Measurements from ENCODE around the gene AP2M1. TPM values are rescaled to one million over a fixed set of nuclear protein-coding genes. Genes with fewer than 3 reads are reported as not detected.

The AP2M1 gene
- total RNA-seq, 1 experiment from 2014 or later = 353 TPM

- DNase-seq (ENCODE audit: low read depth, low spot score) = no peak
- no peak for ATAC-seq
- H3K27ac ChIP-seq (ENCODE audit: low read depth, low read length) = peak overlapping the region; percentile 12; the same call in 1 of the 2 replicates
- H3K9me3 ChIP-seq (ENCODE audit: control insufficient read depth in 1 of 2, insufficient read depth in 1 of 2, low read depth in 1 of 2, low read length in 2 of 2) = no peaks in the 10 kb centered on the region
- H3K27me3 ChIP-seq (ENCODE audit: insufficient read depth, low read length) = no peaks in the 10 kb centered on the region
- no peaks in the 10 kb centered on the region for H3K9me2 ChIP-seq (ENCODE audit: insufficient read depth)
- H3K4me3 ChIP-seq (replicated peaks in 1 of 2; ENCODE audit: low read depth in 1 of 2, low read length in 2 of 2) = peak overlapping the region; percentile 73 to 77
- ChIA-PET POLR2A (interaction anchor here (1.2 kb wide), 1 partner anchor 59 kb away, joined by 3 read pairs; no protein-coding TSS in a partner anchor), CTCF (interaction anchor here (0.8 kb wide), 1 partner anchor 56 kb away, joined by 3 read pairs; no protein-coding TSS in a partner anchor), RAD21 (ENCODE audit: low non-redundant PET in 1 of 2, low total read pairs in 2 of 2, uncharacterized antibody in 2 of 2, unreplicated experiment in 2 of 2) (no interaction called here)
- H3K36me3 ChIP-seq (ENCODE audit: control insufficient read depth in 1 of 2, insufficient read depth in 2 of 2, low read length in 2 of 2) = no peaks in the 10 kb centered on the region
- intact Hi-C loops (cut with micrococcal nuclease) = no loop called here
- H4K20me1 ChIP-seq (ENCODE audit: insufficient read depth) = no peaks in the 10 kb centered on the region
- BruUV-seq (replicated peaks) = no TSS peak
- TF ChIP-seq JUND (IDR thresholded peaks at IDR 0.05) = no peak
- TF ChIP-seq EGR1 (IDR thresholded peaks at IDR 0.05; ENCODE audit: low read depth) = peak; percentile 51
- H2AFZ ChIP-seq (ENCODE audit: low read depth, low read length, poor library complexity, severe bottlenecking) = no peak overlapping the region
- peaks cover 12 to 34% of the 10 kb centered on the region in 2 experiments for H3K4me1 ChIP-seq (ENCODE audit: control insufficient read depth in 1 of 2, insufficient read depth in 2 of 2, low read length in 2 of 2)
- H3K9ac ChIP-seq (ENCODE audit: low read length) = peak overlapping the region; percentile 61
- H3K79me2 ChIP-seq (ENCODE audit: insufficient read depth, low read length) = no peaks in the 10 kb centered on the region
- H3K4me2 ChIP-seq (ENCODE audit: low read length) = peak overlapping the region; percentile 97
These were observed 55.5 kb downstream of the AP2M1 start for GRCh38 chr3:184230081-184230602.

DNA sequence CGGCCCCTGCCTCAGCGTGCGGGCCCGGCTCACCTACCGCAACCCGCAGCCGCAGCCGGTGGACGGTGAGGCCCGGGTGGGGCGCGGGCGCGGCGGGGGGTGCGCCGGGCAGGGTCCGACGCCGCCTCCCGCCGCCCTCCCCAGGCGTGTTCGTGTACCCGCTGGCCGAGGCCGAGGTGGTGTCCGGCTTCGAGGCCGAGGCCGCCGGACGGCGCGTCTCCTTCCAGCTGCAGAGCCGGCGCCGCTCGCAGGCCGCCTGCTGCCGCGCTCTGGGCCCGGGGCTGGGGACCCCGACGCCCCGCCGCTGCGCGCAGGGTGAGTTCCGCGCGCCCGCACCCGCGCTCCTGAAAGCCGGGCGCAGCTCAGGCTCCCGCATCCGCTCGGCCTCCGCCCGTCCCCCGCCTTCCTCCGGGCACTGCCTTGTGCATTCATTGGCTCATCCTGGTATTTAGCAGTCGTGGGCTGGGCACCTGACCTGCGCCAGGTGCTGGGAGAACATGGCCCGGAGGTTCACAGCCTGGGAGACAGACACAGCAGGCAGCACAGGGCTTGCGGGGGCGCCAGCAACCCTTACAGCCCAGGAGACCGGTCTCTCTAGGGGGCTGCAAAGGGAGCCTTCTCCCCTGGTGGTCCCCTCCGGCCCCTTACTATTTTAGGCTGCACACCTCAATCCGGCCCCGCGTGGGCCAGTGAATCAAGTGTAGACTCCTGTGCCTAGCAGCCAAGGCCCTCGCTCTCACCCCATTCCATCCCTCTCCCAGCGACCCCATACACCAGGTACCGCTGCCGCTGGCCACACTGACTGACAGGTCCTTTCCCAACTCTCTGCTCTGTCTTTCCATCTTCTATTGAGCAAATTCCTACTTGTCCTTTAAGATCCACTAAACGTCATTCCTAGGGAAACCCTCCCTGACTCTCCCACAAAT lies 56.2 kb downstream of the AP2M1 start:
- Histone ChIP-seq H2AFZ (ENCODE audit: low read depth, low read length, poor library complexity, severe bottlenecking) (no peak overlapping the region), H3K36me3 (ENCODE audit: control insufficient read depth in 1 of 2, insufficient read depth in 2 of 2, low read length in 2 of 2) (no peaks in the 10 kb centered on the region), H3K4me3 (replicated peaks in 1 of 2; ENCODE audit: low read depth in 1 of 2, low read length in 2 of 2) (peak overlapping the region in 1 of 2 experiments; percentile 73; a peak in 3 of 4 replicates), H3K9me2 (ENCODE audit: insufficient read depth) (no peaks in the 10 kb centered on the region), H3K4me1 (ENCODE audit: control insufficient read depth in 1 of 2, insufficient read depth in 2 of 2, low read length in 2 of 2) (peaks cover 12 to 34% of the 10 kb centered on the region in 2 experiments), H4K20me1 (ENCODE audit: insufficient read depth) (no peaks in the 10 kb centered on the region), H3K4me2 (ENCODE audit: low read length) (peak overlapping the region; percentile 97), H3K79me2 (ENCODE audit: insufficient read depth, low read length) (no peaks in the 10 kb centered on the region), H3K27me3 (ENCODE audit: insufficient read depth, low read length) (no peaks in the 10 kb centered on the region), H3K9me3 (ENCODE audit: control insufficient read depth in 1 of 2, insufficient read depth in 1 of 2, low read depth in 1 of 2, low read length in 2 of 2) (no peaks in the 10 kb centered on the region), H3K27ac (ENCODE audit: low read depth, low read length) (peak overlapping the region; percentile 12; the same call in 1 of the 2 replicates), H3K9ac (ENCODE audit: low read length) (peak overlapping the region; percentile 61)
- RAD21 ChIA-PET (ENCODE audit: low non-redundant PET in 1 of 2, low total read pairs in 2 of 2, uncharacterized antibody in 2 of 2, unreplicated experiment in 2 of 2) = no interaction called here
- POLR2A ChIA-PET = interaction anchor here (1.0 kb wide), 1 partner anchor 72 kb away, joined by 3 read pairs; no protein-coding TSS in a partner anchor
- BruUV-seq (replicated peaks) = no TSS peak
- intact Hi-C loops (cut with micrococcal nuclease) = no loop called here
- ATAC-seq (no peak), DNase-seq (ENCODE audit: low read depth, low spot score) (no peak)
- CTCF ChIA-PET = interaction anchor here (0.8 kb wide), 1 partner anchor 57 kb away, joined by 3 read pairs; no protein-coding TSS in a partner anchor
- TF ChIP-seq POLR2A (IDR thresholded peaks at IDR 0.05; ENCODE audit: borderline replicate concordance, extremely low read depth, insufficient read depth, insufficient read length) (no peak), JUND (IDR thresholded peaks at IDR 0.05) (no peak), YY1 (IDR thresholded peaks at IDR 0.05; ENCODE audit: extremely low read depth, insufficient replicate concordance, low read depth, low read length) (no peak), POLR2AphosphoS5 (IDR thresholded peaks at IDR 0.05; ENCODE audit: low read depth, low read length) (no peak), SRF (IDR thresholded peaks at IDR 0.05; ENCODE audit: low read depth) (no peak), ZBTB33 (IDR thresholded peaks at IDR 0.05; ENCODE audit: extremely low read depth, insufficient replicate concordance, low read length) (no peak), CTCF (IDR thresholded peaks at IDR 0.05 in 2 of 3, conservative IDR thresholded peaks at IDR 0.05 in 1 of 3; ENCODE audit: borderline replicate concordance in 1 of 3, insufficient read depth in 1 of 3, low read depth in 2 of 3, low read length in 2 of 3) (no peak), ZNF274 (IDR thresholded peaks at IDR 0.05; ENCODE audit: low read depth, low read length) (no peak), EZH2 (IDR thresholded peaks at IDR 0.05) (no peak), RAD21 (IDR thresholded peaks at IDR 0.05; ENCODE audit: low read depth) (no peak), MAX (IDR thresholded peaks at IDR 0.05) (no peak), ZFX (IDR thresholded peaks at IDR 0.05) (no peak), CEBPB (IDR thresholded peaks at IDR 0.05; ENCODE audit: low read depth) (no peak)

Measured in HCT116 (cell line).